ENCODE results near the gene PGM5. TPM values are rescaled to one million over a fixed set of nuclear protein-coding genes. Genes with fewer than 3 reads are reported as not detected.
"Not testable (repeated sequence)": the region's sequence is repeated elsewhere in the genome, so short reads cannot be mapped to it uniquely, and the experiment has no call there.

The PGM5 gene
- polyA plus RNA-seq, 10 donors: 35.6 to 57.3 (median 40.2) TPM

GRCh38 chr9:68366933-68367547, 10.6 kb downstream of the PGM5 start:
- peak in 1 of 3 donors; percentile 42 for DNase-seq

DNA sequence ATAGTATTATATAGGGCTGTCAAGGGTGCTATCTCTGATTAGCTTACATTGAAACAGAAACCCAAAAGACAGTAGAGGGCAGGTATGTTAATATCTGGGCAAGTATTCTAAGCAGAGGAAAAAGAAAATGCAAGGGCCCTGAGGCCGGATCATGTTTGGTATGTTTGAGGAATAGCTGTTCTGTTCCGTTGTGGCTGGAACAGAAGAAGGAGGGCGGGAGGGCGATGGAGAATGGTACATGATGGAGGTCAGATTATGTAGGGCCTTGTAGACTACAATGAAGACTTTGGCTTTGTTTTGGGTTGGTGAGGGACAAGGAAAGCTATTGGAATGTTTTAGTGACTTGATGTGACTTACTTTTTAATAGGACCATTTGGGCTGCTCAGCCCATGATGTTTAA, 19.4 kb downstream of the PGM5 start:
- not testable (repeated sequence) for DNase-seq

DNA sequence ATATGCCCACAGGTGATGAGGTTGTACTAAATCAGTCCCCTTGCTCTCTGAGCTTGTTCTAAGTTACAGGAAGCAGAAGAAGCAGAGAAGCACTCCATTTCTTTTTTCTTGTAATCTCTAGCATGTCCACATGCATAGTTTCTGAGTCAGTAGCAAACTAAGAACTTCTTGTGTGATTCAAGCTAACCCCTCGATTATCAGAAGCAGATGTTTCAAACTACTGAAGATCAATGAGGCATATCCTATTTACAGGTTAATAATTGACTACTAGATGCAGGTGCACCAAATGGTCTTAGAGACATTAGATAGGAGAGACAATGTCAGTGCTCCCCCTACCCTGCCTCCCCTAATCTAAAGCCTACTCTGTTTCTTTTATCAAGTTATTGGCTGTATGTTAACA, 21.3 kb downstream of the PGM5 start:
- DNase-seq: not testable (repeated sequence)

DNA sequence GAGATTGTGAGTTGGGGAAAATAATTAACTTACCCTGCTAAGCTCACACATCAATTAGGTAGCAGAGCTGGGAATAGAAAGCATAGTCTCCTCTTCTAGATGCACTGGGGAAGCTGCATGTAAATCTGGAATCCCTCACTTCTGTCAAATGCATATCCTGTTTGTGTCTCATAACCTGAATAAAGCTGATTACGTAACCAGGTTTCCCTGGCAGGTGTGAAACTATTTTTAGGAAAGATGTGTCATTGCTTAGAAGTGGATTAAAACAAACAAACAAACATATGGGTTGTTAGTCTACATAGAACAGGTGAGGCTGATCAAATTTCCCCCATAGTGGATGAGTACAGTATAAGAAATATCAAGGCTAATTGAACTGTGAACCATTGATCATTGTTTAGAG, 27.5 kb downstream of the PGM5 start:
- DNase-seq: not testable (repeated sequence)

GRCh38 chr9:68389558-68389957, 33.1 kb downstream of the PGM5 start:
- DNase-seq: not testable (repeated sequence)

DNA sequence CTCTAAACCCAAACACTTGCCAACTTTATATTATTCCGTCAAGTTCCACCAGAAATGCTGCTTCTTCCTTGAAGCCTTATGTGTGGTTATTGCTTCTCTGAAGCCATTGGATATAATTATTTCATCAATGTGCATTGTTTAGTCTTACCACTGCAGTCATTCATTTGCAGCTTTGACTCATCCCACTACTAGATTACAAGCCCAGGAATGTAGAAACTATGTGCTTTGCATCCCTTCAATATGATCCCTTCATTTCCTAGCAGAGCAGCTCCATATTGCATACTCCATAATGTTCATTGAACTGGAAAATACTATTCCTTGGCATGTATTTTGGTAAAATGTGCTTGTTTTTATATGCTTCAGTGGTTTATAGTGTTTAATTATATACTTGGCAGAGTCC, 34.3 kb downstream of the PGM5 start:
- not testable (repeated sequence) for DNase-seq

GRCh38 chr9:68396411-68397094, 40.1 kb downstream of the PGM5 start:
- DNase-seq: not testable (repeated sequence)

GRCh38 chr9:68397095-68397423, 40.6 kb downstream of the PGM5 start:
- peak in 1 of 3 donors; percentile 7 for DNase-seq

GRCh38 chr9:68397796-68398195, 41.4 kb downstream of the PGM5 start:
- DNase-seq: not testable (repeated sequence)

DNA sequence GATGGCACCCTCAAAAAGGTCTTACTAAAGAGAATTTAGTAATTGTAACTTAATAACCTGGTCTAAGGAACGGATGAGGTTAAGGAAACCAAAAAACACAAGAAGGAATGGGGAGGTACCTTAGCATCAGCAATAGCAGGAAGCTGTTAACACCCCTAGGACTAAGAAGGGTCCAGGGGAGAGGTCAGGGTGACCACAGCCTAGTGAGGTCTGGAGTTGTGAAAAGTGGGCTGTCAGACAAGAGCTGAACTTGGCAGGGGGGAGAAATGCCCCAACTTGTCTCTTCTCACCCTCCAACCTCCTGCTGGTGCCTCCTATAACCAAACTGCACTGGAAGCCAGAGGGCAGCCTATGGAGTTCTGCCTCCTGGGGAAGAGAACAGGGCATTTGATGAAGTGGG, 41.9 kb downstream of the PGM5 start:
- not testable (repeated sequence) for DNase-seq

DNA sequence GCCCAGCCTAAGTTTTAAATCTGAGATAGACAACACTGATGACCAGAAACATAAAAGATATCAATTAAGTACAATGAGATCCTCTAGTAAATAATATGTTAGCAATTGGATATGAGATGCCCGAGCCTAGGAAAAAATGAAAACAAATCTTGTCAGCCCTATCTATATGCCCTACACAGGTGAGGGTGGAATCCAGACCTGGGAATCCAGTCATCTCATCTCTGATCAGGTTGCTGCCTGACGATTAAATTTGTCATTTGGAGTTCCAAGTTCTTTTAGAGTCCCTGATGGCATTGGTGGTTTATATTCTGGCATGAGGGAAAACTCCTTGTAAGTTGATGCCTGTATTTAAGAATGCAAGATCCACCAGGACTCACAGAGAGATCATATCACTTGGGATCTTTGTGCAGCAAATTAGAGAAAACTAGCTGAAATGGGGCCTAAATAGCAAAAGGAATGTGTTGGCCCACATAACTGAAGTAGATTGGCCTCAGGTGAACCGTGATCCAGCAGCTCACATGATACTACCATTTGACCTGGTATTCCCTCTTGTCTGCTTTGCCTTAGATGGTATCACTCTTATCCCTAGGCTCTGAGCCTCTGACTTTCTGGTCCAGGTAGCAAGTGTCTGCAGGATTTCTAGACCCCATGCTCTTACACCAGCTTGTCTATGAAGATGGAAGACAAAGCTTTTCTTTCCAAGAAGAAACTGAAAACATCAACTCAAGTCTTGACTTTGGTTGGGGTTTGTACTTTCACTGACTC, 48.2 kb downstream of the PGM5 start:
- not testable (repeated sequence) for DNase-seq

- DNase-seq: not testable (repeated sequence)
These were observed 55.5 kb downstream of the PGM5 start for GRCh38 chr9:68411865-68412264.

GRCh38 chr9:68412754-68413153, 56.3 kb downstream of the PGM5 start:
- not testable (repeated sequence) for DNase-seq

DNA sequence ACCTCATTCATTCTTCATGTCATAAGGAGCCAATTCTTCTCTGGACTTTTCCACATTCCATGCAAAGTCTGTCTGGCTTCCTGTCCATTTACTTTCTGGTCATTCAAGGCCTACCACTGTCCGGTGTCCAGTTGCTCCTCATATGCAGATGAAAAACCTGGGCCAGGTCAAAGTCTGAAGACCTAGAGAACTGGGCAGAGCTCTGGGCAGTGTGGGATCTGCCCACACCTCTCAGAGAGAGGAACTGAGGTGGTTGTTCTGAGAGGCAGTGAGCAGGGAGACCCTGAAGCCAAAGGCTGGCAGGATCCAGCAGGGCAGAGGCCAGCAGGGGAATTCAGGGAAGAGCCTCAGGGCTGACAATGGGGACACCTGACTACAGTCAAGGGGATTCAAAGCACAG, 58.7 kb downstream of the PGM5 start:
- not testable (repeated sequence) for DNase-seq

GRCh38 chr9:68416936-68417564, 60.6 kb downstream of the PGM5 start:
- DNase-seq: no peak

GRCh38 chr9:68417762-68418161, 61.4 kb downstream of the PGM5 start:
- no peak for DNase-seq

GRCh38 chr9:68418259-68418845, 61.9 kb downstream of the PGM5 start:
- DNase-seq: no peak

DNA sequence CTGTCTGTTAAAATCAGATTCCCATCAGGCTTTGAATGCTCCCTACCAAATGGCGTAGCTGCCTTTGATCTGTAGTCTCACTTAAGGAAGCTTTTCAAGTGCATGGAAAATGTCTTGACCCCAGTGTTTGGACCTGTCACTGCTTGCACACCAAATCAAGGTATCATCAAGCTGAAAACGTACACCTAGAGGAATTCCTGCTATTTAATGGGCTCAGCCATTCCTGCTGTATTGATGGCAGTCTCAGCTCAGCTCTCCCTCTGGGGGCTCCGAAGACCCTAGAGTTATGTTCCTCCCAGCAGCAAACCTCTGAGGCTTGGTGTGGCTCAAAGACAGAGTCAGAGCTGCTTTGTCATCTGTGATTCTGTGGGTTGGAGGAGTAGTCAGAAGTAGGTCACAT, 63.5 kb downstream of the PGM5 start:
- no peak for DNase-seq

- DNase-seq: no peak
These were observed 70.3 kb downstream of the PGM5 start for GRCh38 chr9:68426755-68427154.

DNA sequence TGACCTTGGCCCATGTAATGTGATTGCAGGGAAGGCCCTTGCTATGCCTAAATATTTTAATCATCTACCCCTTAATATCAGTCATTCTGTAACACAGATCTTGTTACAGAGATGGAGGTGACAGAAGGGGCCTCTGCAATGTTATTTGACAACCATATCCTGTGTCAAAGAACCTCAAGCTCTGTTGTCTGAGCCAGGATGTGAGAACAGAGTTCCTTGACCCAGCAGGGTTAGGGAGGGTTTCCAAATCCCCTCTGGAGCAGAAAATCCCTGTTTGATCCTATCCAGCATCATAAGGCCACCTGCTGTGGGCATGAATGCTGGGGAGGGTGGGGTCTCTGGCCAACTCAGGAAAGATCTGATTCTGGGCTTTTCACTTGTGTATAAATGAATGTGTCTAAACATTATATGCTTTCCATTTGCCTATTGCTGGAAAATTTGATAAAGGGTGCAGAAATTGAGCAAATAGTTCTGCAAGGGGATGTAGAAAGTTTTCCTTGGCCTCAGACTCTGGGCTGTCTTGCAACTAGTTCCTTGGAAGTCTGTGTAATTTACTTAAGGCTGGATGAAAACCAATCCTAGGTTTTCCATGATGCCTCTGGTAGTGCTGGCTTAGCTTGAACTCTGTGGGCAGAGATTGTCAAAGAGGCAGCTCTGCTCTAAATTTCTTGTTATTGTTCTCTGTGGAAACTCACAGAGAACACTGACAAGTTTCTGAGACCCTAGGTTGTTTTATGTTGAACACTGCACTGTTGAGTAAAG, 71.0 kb downstream of the PGM5 start:
- no peak for DNase-seq

GRCh38 chr9:68428481-68428880, 72.1 kb downstream of the PGM5 start:
- DNase-seq: peak in 1 of 3 donors; percentile 46

All from muscle of back (tissue), 11 donors.